Measurements from ENCODE around the gene GRIK1.

DNA sequence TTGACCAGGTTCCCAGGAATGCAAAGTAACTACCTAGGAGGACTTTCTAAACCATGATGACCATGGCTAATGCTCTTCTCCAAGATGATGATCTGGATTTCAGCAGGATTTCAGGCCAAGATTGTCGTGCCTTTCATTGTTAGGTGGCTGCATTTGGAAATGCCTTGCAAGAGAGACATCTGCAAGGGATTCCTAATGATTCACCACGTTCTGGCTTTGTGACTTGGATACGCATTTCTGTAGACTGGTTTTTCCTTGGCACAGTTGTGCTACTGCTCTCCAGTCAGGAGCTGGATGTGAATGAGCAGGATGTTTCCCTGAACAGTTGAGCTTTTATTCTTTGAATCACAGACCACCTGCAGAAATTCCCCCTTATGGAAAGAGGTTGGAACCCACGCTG, 428.7 kb downstream of the GRIK1 start:
- TF ChIP-seq, protein P1, sequence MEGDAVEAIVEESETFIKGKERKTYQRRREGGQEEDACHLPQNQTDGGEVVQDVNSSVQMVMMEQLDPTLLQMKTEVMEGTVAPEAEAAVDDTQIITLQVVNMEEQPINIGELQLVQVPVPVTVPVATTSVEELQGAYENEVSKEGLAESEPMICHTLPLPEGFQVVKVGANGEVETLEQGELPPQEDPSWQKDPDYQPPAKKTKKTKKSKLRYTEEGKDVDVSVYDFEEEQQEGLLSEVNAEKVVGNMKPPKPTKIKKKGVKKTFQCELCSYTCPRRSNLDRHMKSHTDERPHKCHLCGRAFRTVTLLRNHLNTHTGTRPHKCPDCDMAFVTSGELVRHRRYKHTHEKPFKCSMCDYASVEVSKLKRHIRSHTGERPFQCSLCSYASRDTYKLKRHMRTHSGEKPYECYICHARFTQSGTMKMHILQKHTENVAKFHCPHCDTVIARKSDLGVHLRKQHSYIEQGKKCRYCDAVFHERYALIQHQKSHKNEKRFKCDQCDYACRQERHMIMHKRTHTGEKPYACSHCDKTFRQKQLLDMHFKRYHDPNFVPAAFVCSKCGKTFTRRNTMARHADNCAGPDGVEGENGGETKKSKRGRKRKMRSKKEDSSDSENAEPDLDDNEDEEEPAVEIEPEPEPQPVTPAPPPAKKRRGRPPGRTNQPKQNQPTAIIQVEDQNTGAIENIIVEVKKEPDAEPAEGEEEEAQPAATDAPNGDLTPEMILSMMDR (IDR thresholded peaks at IDR 0.05; ENCODE audit: low read depth, low read length, poor library complexity, severe bottlenecking), result no peak
- TF ChIP-seq EZH2phosphoT487 (IDR thresholded peaks at IDR 0.05; ENCODE audit: borderline replicate concordance, low read length), result no peak

Data from DOHH2 (cell line).